OCI-LY7 (cell line): ENCODE data around the gene GSG1L. TPM values are rescaled to one million over a fixed set of nuclear protein-coding genes. Genes with fewer than 3 reads are reported as not detected.

Source experiments
- BruUV-seq: library from RNA; stranded (reverse); fragments of 400-500 nt; replicated peaks from 2 replicates; lab custom pipeline; 2021; lab: Mats Ljungman, UMichigan
- CTCF ChIA-PET: fragments of 300-600 bp; sonication (Branson Sonifier 250); formaldehyde crosslinking; loops from one replicate; lab custom pipeline; 2022; ENCODE audit warnings: antibody characterized with exemption; ENCODE audit not compliant: unreplicated experiment; lab: Charles Lee
- POLR2A ChIA-PET: fragments of 300-600 bp; sonication (Branson Sonifier 250); formaldehyde crosslinking; loops from one replicate; lab custom pipeline; 2022; ENCODE audit warnings: antibody characterized with exemption; lab: Charles Lee
- DNase-seq: peaks from one replicate; pipeline ENCODE4 v3.0.0-alpha.2; 2015; ENCODE audit warnings: low spot score
- H2AFZ ChIP-seq: fragments of 200-600 bp; sonication (generic), shearing (Covaris generic); 2 replicates; pipeline ENCODE4 v1.6.1; 2014; ENCODE audit warnings: mild to moderate bottlenecking, antibody characterized with exemption, low read length, moderate library complexity
- H3K27ac ChIP-seq: fragments of 200-600 bp; sonication (generic); 2 replicates; pipeline ENCODE4 v1.5.1; 2014; ENCODE audit warnings: mixed run types, low read depth, mild to moderate bottlenecking, moderate library complexity, low read length, inconsistent platforms; ENCODE audit not compliant: poor library complexity, severe bottlenecking
- H3K36me3 ChIP-seq: fragments of 200-600 bp; sonication (generic); 2 replicates; pipeline ENCODE4 v1.6.1; 2014; ENCODE audit warnings: mild to moderate bottlenecking, antibody characterized with exemption, low read length, moderate library complexity, mixed read lengths; ENCODE audit not compliant: insufficient read depth
- H3K4me1 ChIP-seq: fragments of 200-600 bp; sonication (generic); 2 replicates; pipeline ENCODE4 v1.5.1; 2014; ENCODE audit warnings: mild to moderate bottlenecking, low read length; ENCODE audit not compliant: insufficient read depth, poor library complexity, severe bottlenecking
- H3K4me2 ChIP-seq: fragments of 200-600 bp; sonication (generic); 2 replicates; pipeline ENCODE4 v1.6.1; 2014; ENCODE audit warnings: mild to moderate bottlenecking, low read length
- H3K4me3 ChIP-seq: fragments of 200-600 bp; sonication (generic); 2 replicates; pipeline ENCODE4 v1.5.1; 2014; ENCODE audit warnings: mild to moderate bottlenecking, low read depth, low read length; ENCODE audit not compliant: poor library complexity, severe bottlenecking
- H3K79me2 ChIP-seq: fragments of 200-600 bp; sonication (generic); 2 replicates; pipeline ENCODE4 v1.6.1; 2016; ENCODE audit warnings: low read depth, mild to moderate bottlenecking, low read length, moderate library complexity, mixed read lengths; ENCODE audit not compliant: insufficient read depth
- H3K9me2 ChIP-seq: fragments of 200-600 bp; sonication (generic); 2 replicates; pipeline ENCODE4 v1.6.1; 2016; ENCODE audit warnings: mild to moderate bottlenecking, low read length, mixed read lengths; ENCODE audit not compliant: insufficient read depth
- H3K9me3 ChIP-seq: fragments of 200-600 bp; sonication (generic); 2 replicates; pipeline ENCODE4 v1.6.1; 2014; ENCODE audit warnings: mild to moderate bottlenecking, mixed run types, low read length, mixed read lengths
- H4K20me1 ChIP-seq: fragments of 200-600 bp; sonication (generic); 2 replicates; pipeline ENCODE4 v1.6.1; 2014; ENCODE audit warnings: mild to moderate bottlenecking, antibody characterized with exemption, low read length, moderate library complexity, mixed read lengths; ENCODE audit not compliant: insufficient read depth
- CTCF ChIP-seq: fragments of 200-600 bp; sonication (generic); conservative IDR thresholded peaks from 2 replicates; pipeline ENCODE4 v1.5.1; 2014; ENCODE audit warnings: mild to moderate bottlenecking, antibody characterized with exemption, low read length, moderate library complexity, mixed read lengths
- EZH2phosphoT487 ChIP-seq: fragments of 200-600 bp; sonication (generic); IDR thresholded peaks from 2 replicates; pipeline ENCODE4 v1.6.1; 2018; ENCODE audit warnings: low read depth, borderline replicate concordance, mild to moderate bottlenecking, mixed run types, antibody characterized with exemption, low read length, moderate library complexity, mixed read lengths
- intact Hi-C: fragments of 100-400 bp; cut with micrococcal nuclease; formaldehyde crosslinking; loops from one replicate; pipeline ENCODE4 v1.10.0; 2022; ENCODE audit not compliant: unreplicated experiment
- total RNA-seq, 2 experiments: library from RNA; depleted of rRNA in 1 of 2; stranded (reverse); fragments of >200 nt in 1 of 2; shearing (Covaris generic) in 1 of 2; gene quantifications; 2 replicates each; pipeline ENCODE4 v1.2.3, GENCODE V29; 2014 to 2022

Gene GSG1L
- total RNA-seq, 2 experiments from 2014 or later = not detected

GRCh38 chr16:28003923-28004322 lies 59.6 kb downstream of the GSG1L start:
- no peak for TF ChIP-seq CTCF
- no peak for TF ChIP-seq EZH2phosphoT487
- no peaks in the 10 kb centered on the region for H3K79me2 ChIP-seq
- no peak overlapping the region for H3K27ac ChIP-seq
- no peak overlapping the region for H3K4me2 ChIP-seq
- no peak overlapping the region for H2AFZ ChIP-seq
- CTCF ChIA-PET = no interaction called here
- intact Hi-C loops = no loop called here
- POLR2A ChIA-PET = interaction anchor here (0.6 kb wide), 1 partner anchor 322 kb away, joined by 3 read pairs; no protein-coding TSS in a partner anchor
- no TSS peak for BruUV-seq
- H4K20me1 ChIP-seq = no peaks in the 10 kb centered on the region
- no peaks in the 10 kb centered on the region for H3K9me3 ChIP-seq
- no peak for DNase-seq
- no peaks in the 10 kb centered on the region for H3K4me1 ChIP-seq
- no peaks in the 10 kb centered on the region for H3K36me3 ChIP-seq
- H3K4me3 ChIP-seq = no peak overlapping the region
- H3K9me2 ChIP-seq = no peaks in the 10 kb centered on the region

- CTCF ChIA-PET = no interaction called here
- Histone ChIP-seq H4K20me1 (no peaks in the 10 kb centered on the region), H3K79me2 (no peaks in the 10 kb centered on the region), H3K4me3 (no peak overlapping the region), H3K9me3 (no peaks in the 10 kb centered on the region), H3K27ac (no peak overlapping the region), H3K9me2 (no peaks in the 10 kb centered on the region), H3K36me3 (no peaks in the 10 kb centered on the region), H3K4me2 (no peak overlapping the region), H2AFZ (no peak overlapping the region), H3K4me1 (no peaks in the 10 kb centered on the region)
- POLR2A ChIA-PET = interaction anchor here (0.6 kb wide), 1 partner anchor 323 kb away, joined by 3 read pairs; no protein-coding TSS in a partner anchor
- no TSS peak for BruUV-seq
- no peak for TF ChIP-seq CTCF
- no peak for TF ChIP-seq EZH2phosphoT487
- DNase-seq = no peak
- intact Hi-C loops = no loop called here
These were observed 60.3 kb downstream of the GSG1L start for GRCh38 chr16:28003021-28003865.

- intact Hi-C loops = no loop called here
- Histone ChIP-seq H3K36me3 (no peaks in the 10 kb centered on the region), H3K4me1 (no peaks in the 10 kb centered on the region), H3K27ac (no peak overlapping the region), H3K9me2 (no peaks in the 10 kb centered on the region), H4K20me1 (no peaks in the 10 kb centered on the region), H2AFZ (no peak overlapping the region), H3K4me2 (no peak overlapping the region), H3K9me3 (no peaks in the 10 kb centered on the region), H3K4me3 (no peak overlapping the region), H3K79me2 (no peaks in the 10 kb centered on the region)
- ChIA-PET POLR2A (no interaction called here), CTCF (no interaction called here)
- BruUV-seq = no TSS peak
- TF ChIP-seq CTCF (no peak), EZH2phosphoT487 (no peak)
- no peak for DNase-seq
These were observed 61.9 kb downstream of the GSG1L start for GRCh38 chr16:28001642-28002041.
